ENCODE results near the gene QSER1. TPM values are rescaled to one million over a fixed set of nuclear protein-coding genes. Genes with fewer than 3 reads are reported as not detected.
"Not testable (repeated sequence)": the region's sequence is repeated elsewhere in the genome, so short reads cannot be mapped to it uniquely, and the experiment has no call there.

Gene QSER1
- total and polyA plus RNA-seq, 5 donors from 2014 or later = 0.48 to 9.4 (median 0.67) TPM

DNA sequence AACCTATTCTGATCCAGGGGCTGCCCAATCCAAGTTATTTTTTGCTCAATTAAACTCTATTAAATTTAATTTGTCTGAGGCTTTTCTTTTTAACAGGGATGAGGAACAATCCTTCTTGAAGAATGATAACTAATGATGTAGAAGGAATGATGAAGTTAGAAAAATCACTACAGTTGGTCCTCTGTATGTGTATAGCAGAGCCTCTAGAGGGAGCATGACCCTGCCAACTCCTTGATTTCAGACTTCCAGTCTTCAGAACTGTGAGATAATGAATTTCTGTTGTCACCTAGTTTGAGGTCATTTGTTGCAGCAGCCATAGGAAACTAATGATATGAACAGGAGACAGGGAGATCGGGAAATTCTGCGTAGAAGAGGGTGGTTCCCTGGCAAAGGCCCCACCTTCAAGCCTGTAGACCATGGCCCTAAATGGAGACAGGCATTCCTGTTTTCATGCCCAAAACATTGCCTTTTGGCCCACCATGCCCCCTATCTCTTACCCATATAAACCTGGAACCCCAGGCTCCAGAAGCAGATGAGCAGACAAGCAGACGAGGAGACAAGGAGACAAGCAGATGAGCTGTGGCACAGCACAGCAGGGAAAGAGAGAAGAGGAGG is 7.7 kb upstream of the QSER1 start:
- H3K27me3 Mint-ChIP-seq = peaks cover 16% of the 10 kb centered on the region
- H3K27ac Mint-ChIP-seq = no peak overlapping the region
- H3K4me3 Mint-ChIP-seq = peak overlapping the region in 1 of 4 donors; percentile 9
- no peaks in the 10 kb centered on the region for H3K27me3 ChIP-seq (ENCODE audit: control insufficient read depth, insufficient read depth, low read length)
- ATAC-seq (ENCODE audit: low read depth in 2 of 2) (peak in 1 of 2 donors; percentile 53), DNase-seq (peak in 1 of 3 donors; percentile 36)
- no peaks in the 10 kb centered on the region for H3K9me3 Mint-ChIP-seq
- no peak overlapping the region for H3K27ac ChIP-seq (ENCODE audit: insufficient read depth, low read length, poor library complexity, severe bottlenecking)
- H3K4me3 ChIP-seq (ENCODE audit: low read depth, low read length) = no peak overlapping the region
- H3K36me3 Mint-ChIP-seq = no peaks in the 10 kb centered on the region
- H3K36me3 ChIP-seq (ENCODE audit: control insufficient read depth, insufficient read depth, low read length) = no peaks in the 10 kb centered on the region
- no peaks in the 10 kb centered on the region for H3K4me1 ChIP-seq (ENCODE audit: control insufficient read depth, insufficient read depth, low read length, poor library complexity, severe bottlenecking)
- no peaks in the 10 kb centered on the region for H3K4me1 Mint-ChIP-seq
- no peaks in the 10 kb centered on the region for H3K9me3 ChIP-seq (ENCODE audit: control insufficient read depth in 2 of 2, low read length in 2 of 2)

DNA sequence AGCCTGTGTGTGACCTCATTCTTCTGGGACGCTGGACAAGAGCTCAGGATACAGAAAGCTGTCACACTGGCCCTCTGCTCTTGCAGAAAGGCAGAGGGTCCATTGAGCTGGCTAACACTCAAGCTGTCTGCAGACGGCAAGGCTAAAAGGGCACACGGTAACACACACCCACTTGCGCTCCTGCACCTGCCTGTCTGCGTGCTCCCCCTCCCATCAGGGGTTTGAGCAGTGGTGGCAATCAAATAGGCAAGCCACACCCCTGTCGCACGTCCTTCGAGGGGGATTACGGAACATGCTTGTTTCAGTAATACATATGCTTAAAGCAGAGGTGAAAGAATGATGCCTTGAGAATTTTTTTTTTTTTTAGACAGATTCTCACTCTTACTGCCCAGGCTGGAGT is 7.1 kb upstream of the QSER1 start:
- DNase-seq (no peak), ATAC-seq (ENCODE audit: low read depth in 2 of 2) (no peak)
- Mint-ChIP-seq H3K9me3 (no peaks in the 10 kb centered on the region), H3K4me1 (no peaks in the 10 kb centered on the region), H3K27ac (no peak overlapping the region), H3K27me3 (peaks cover 16% of the 10 kb centered on the region), H3K36me3 (no peaks in the 10 kb centered on the region), H3K4me3 (no peak overlapping the region)
- Histone ChIP-seq H3K27me3 (ENCODE audit: control insufficient read depth, insufficient read depth, low read length) (no peaks in the 10 kb centered on the region), H3K36me3 (ENCODE audit: control insufficient read depth, insufficient read depth, low read length) (no peaks in the 10 kb centered on the region), H3K4me3 (ENCODE audit: low read depth, low read length) (no peak overlapping the region), H3K9me3 (ENCODE audit: control insufficient read depth in 2 of 2, low read length in 2 of 2) (no peaks in the 10 kb centered on the region), H3K27ac (ENCODE audit: insufficient read depth, low read length, poor library complexity, severe bottlenecking) (no peak overlapping the region), H3K4me1 (ENCODE audit: control insufficient read depth, insufficient read depth, low read length, poor library complexity, severe bottlenecking) (no peaks in the 10 kb centered on the region)

DNA sequence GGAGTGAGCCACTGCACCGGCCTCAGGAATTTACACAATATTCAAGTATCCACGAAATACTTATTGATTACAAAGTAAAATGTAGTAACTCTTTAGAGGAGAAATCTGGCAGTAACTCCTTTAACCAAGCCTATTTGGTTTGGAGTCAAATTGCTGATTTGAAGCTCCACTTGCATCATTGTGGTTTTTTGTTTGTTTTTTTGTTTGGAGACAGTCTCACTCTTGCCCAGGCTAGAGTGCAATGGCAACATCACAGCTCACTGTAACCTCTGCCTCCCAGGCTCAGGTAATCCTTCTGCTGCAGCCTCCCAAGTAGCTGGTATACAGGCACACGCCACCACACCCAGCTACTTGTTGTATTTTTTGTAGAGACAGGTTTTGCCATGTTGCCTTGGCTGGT is 6.4 kb upstream of the QSER1 start:
- Histone ChIP-seq H3K36me3 (ENCODE audit: control insufficient read depth, insufficient read depth, low read length) (no peaks in the 10 kb centered on the region), H3K27me3 (ENCODE audit: control insufficient read depth, insufficient read depth, low read length) (no peaks in the 10 kb centered on the region), H3K4me1 (ENCODE audit: control insufficient read depth, insufficient read depth, low read length, poor library complexity, severe bottlenecking) (no peaks in the 10 kb centered on the region), H3K27ac (ENCODE audit: insufficient read depth, low read length, poor library complexity, severe bottlenecking) (no peak overlapping the region), H3K4me3 (ENCODE audit: low read depth, low read length) (no peak overlapping the region), H3K9me3 (ENCODE audit: control insufficient read depth in 2 of 2, low read length in 2 of 2) (no peaks in the 10 kb centered on the region)
- Mint-ChIP-seq H3K27ac (no peak overlapping the region), H3K4me1 (peaks cover 0 to under 1% (median 0%) of the 10 kb centered on the region in 4 donors), H3K9me3 (no peaks in the 10 kb centered on the region), H3K27me3 (peaks cover 11% of the 10 kb centered on the region), H3K4me3 (no peak overlapping the region), H3K36me3 (no peaks in the 10 kb centered on the region)
- no peak for DNase-seq
- no peak for ATAC-seq (ENCODE audit: low read depth in 2 of 2)

DNA sequence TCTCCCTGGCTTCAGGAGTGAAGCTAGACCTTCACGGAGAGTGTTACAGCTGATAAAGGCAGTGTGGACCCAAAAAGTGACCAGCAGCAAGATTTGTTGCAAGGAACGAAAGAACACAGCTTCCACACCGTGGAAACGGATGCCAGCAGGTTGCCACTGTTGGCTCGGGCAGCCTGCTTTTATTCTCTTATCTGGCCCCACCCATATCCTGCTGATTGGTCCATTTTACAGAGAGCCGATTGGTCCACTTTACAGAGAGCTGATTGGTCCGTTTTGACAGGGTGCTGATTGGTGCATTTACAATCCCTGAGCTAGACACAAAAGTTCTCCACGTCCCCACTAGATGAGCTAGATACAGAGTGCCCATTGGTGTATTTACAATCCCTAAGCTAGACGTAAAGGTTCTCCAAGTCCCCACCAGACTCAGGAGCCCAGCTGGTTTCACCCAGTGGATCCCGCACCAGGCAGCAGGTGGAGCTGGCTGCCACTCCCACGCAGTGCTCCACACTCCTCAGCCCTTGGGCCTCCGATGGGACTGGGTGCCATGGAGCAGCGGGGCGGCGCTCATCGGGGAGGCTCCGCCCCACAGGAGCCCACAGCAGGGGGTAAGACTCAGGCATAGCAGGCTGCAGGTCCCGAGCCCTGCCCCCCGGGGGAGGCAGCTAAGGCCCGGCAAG is 4.8 kb upstream of the QSER1 start:
- H3K4me1 Mint-ChIP-seq = peaks cover 0 to 11% (median 6%) of the 10 kb centered on the region in 4 donors
- H3K4me3 Mint-ChIP-seq; H3K27me3 ChIP-seq (ENCODE audit: control insufficient read depth, insufficient read depth, low read length); H3K4me3 ChIP-seq (ENCODE audit: low read depth, low read length); H3K9me3 ChIP-seq (ENCODE audit: control insufficient read depth in 2 of 2, low read length in 2 of 2); H3K27me3 Mint-ChIP-seq; H3K9me3 Mint-ChIP-seq; H3K4me1 ChIP-seq (ENCODE audit: control insufficient read depth, insufficient read depth, low read length, poor library complexity, severe bottlenecking); H3K27ac ChIP-seq (ENCODE audit: insufficient read depth, low read length, poor library complexity, severe bottlenecking); DNase-seq; H3K36me3 Mint-ChIP-seq; ATAC-seq (ENCODE audit: low read depth in 2 of 2); H3K36me3 ChIP-seq (ENCODE audit: control insufficient read depth, insufficient read depth, low read length); H3K27ac Mint-ChIP-seq: not testable (repeated sequence)

DNA sequence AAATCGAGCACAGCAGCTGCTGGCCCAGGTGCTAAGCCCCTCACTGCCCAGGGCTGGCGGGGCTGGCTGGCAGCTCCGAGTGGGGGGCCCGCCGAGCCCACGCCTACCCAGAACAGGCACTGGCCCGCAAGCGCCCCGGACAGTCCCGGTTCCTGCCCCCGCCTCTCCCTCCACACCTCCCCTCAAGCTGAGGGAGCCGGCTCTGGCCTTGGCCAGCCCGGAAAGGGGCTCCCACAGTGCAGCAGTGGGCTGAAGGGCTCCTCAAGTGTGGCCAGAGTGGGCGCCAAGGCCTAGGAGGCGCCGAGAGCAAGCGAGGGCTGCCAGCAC is 4.3 kb upstream of the QSER1 start:
- H3K27ac ChIP-seq (ENCODE audit: insufficient read depth, low read length, poor library complexity, severe bottlenecking); ATAC-seq (ENCODE audit: low read depth in 2 of 2); H3K27me3 ChIP-seq (ENCODE audit: control insufficient read depth, insufficient read depth, low read length); H3K27ac Mint-ChIP-seq; H3K9me3 Mint-ChIP-seq; H3K27me3 Mint-ChIP-seq; DNase-seq; H3K4me3 Mint-ChIP-seq; H3K4me1 ChIP-seq (ENCODE audit: control insufficient read depth, insufficient read depth, low read length, poor library complexity, severe bottlenecking); H3K36me3 ChIP-seq (ENCODE audit: control insufficient read depth, insufficient read depth, low read length); H3K36me3 Mint-ChIP-seq; H3K4me3 ChIP-seq (ENCODE audit: low read depth, low read length); H3K9me3 ChIP-seq (ENCODE audit: control insufficient read depth in 2 of 2, low read length in 2 of 2): not testable (repeated sequence)
- peaks cover 0 to 11% (median 6%) of the 10 kb centered on the region in 4 donors for H3K4me1 Mint-ChIP-seq

DNA sequence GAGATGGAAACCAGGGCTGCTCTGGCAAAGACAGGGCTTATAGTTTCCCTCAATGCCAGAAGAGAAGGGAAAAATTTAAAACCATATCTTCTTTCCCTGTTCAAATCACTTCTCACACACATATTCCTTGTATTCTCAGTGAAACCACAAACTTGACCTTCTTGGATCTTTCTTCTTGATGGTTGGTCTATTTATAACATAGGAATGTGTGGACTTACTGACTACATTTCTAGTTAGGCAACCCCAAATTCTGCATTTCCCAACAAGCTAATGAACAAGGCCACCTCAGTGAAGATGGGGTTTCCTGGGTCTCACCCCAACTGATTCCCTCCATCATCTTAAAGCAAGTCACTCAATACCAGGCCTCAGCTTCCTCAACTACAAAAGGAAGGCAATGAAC is 3.8 kb upstream of the QSER1 start:
- Mint-ChIP-seq H3K9me3 (no peaks in the 10 kb centered on the region), H3K4me1 (peaks cover 0 to 11% (median 8%) of the 10 kb centered on the region in 4 donors), H3K27me3 (peaks cover 9% of the 10 kb centered on the region), H3K4me3 (peak overlapping the region in 2 of 4 donors; percentile 44 to 81), H3K27ac (no peak overlapping the region), H3K36me3 (no peaks in the 10 kb centered on the region)
- ATAC-seq (ENCODE audit: low read depth in 2 of 2) (no peak), DNase-seq (no peak)
- H3K36me3 ChIP-seq (ENCODE audit: control insufficient read depth, insufficient read depth, low read length) = no peaks in the 10 kb centered on the region
- H3K4me3 ChIP-seq (ENCODE audit: low read depth, low read length) = no peak overlapping the region
- H3K4me1 ChIP-seq (ENCODE audit: control insufficient read depth, insufficient read depth, low read length, poor library complexity, severe bottlenecking) = peaks cover 8% of the 10 kb centered on the region
- H3K27ac ChIP-seq (ENCODE audit: insufficient read depth, low read length, poor library complexity, severe bottlenecking) = no peak overlapping the region
- no peaks in the 10 kb centered on the region for H3K27me3 ChIP-seq (ENCODE audit: control insufficient read depth, insufficient read depth, low read length)
- no peaks in the 10 kb centered on the region for H3K9me3 ChIP-seq (ENCODE audit: control insufficient read depth in 2 of 2, low read length in 2 of 2)

DNA sequence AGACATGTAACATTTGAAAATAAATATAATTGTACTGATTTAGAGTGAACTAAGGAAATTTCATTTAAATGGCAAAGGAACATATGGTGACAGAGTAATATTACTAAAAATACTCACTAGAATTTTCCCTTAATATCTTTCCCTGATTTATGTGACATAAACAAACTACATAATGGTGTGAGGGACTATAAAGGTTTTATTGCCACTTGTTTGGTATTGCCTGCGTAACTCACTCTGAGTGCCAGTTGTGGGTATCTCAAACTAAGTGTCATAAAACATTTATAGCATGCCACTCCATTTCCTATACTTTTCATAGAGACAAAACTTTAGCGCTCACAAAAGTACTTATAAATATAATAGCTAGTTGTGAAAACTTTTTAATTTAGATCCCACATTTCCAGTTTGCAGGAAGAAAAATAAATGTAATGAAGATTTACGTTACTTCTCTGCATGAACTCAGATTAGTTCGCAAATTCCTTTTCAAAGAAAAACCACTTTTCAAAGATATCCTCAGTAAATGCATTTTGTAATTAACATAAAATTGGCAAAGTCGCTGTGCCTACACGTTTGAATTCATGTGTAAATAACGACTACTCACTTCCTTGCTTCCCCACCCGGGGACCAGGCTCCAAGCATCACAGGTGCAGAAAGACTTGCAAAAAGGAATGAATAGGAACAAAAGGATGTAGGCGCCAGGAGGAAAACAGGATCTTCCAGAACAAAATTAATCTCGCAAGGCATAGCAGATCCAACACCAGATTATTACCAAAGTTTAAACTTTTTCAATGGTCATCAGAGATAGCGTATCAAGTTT is 1.6 kb upstream of the QSER1 start:
- H3K36me3 ChIP-seq (ENCODE audit: control insufficient read depth, insufficient read depth, low read length) = no peaks in the 10 kb centered on the region
- Mint-ChIP-seq H3K4me1 (peaks cover 14 to 27% (median 22%) of the 10 kb centered on the region in 4 donors), H3K27me3 (peaks cover 4% of the 10 kb centered on the region), H3K9me3 (no peaks in the 10 kb centered on the region), H3K4me3 (peak overlapping the region; percentile 89 to 98 (median 92)), H3K27ac (peak overlapping the region in 1 of 3 donors; percentile 86), H3K36me3 (no peaks in the 10 kb centered on the region)
- no peak for ATAC-seq (ENCODE audit: low read depth in 2 of 2)
- no peak overlapping the region for H3K27ac ChIP-seq (ENCODE audit: insufficient read depth, low read length, poor library complexity, severe bottlenecking)
- H3K9me3 ChIP-seq (ENCODE audit: control insufficient read depth in 2 of 2, low read length in 2 of 2) = no peaks in the 10 kb centered on the region
- peaks cover 19% of the 10 kb centered on the region for H3K4me1 ChIP-seq (ENCODE audit: control insufficient read depth, insufficient read depth, low read length, poor library complexity, severe bottlenecking)
- no peak for DNase-seq
- no peaks in the 10 kb centered on the region for H3K27me3 ChIP-seq (ENCODE audit: control insufficient read depth, insufficient read depth, low read length)
- H3K4me3 ChIP-seq (ENCODE audit: low read depth, low read length) = peak overlapping the region; percentile 72
